Measurements from ENCODE around the gene HSPA14. TPM values are rescaled to one million over a fixed set of nuclear protein-coding genes. Genes with fewer than 3 reads are reported as not detected.

The HSPA14 gene
- polyA plus RNA-seq, 1 donor (not counting 4 experiments of a cell fraction or from before 2014, with no cell fraction given), result 29.5 TPM

DNA sequence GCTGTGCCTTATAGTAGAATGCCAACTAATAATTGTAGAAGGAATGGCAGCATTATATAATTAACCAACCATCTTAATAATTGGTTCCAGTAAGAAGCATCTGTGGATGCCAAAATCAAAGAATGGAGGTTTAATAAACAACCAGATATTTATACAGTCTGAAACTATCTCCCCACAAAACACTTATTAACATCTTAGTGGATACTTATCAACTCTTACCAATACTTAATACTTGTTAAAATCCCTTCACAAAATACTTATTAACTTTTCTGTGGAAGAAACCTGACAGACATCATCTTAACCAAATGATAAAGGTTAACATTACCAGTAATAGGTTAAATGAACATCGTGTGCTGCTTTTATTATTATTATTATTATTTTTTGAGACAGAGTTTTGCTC, 34.3 kb upstream of the HSPA14 start:
- no peaks in the 10 kb centered on the region for H3K79me2 ChIP-seq (ENCODE audit: control insufficient read depth, insufficient read depth, low read length)
- H3K9ac ChIP-seq (ENCODE audit: control insufficient read depth, extremely low read depth, insufficient read depth, low read length), result no peak overlapping the region
- FAIRE-seq (no peak), DNase-seq (ENCODE audit: low read depth, low spot score) (no peak)
- dilution Hi-C loops (cut with MboI; ENCODE audit: extremely low pct_ligation_motif_present, low sequenced_read_pairs), result no loop called here
- H2AFZ ChIP-seq (ENCODE audit: control insufficient read depth, low read length), result no peak overlapping the region
- no peaks in the 10 kb centered on the region for H4K20me1 ChIP-seq (ENCODE audit: control insufficient read depth, extremely low read depth, insufficient read depth, low read length)
- H3K4me1 ChIP-seq (ENCODE audit: control insufficient read depth, extremely low read depth, insufficient read depth, low read length), result peaks cover 3% of the 10 kb centered on the region
- H3K9me3 ChIP-seq (ENCODE audit: control insufficient read depth, low read depth, low read length), result no peaks in the 10 kb centered on the region
- no peak overlapping the region for H3K27ac ChIP-seq (ENCODE audit: control insufficient read depth, insufficient read depth, low read length)
- no peaks in the 10 kb centered on the region for H3K9me1 ChIP-seq (ENCODE audit: control insufficient read depth, extremely low read depth, insufficient read depth, low read length)
- H3K4me3 ChIP-seq (ENCODE audit: control insufficient read depth in 2 of 3, extremely low read depth in 1 of 3, insufficient read depth in 2 of 3, low read depth in 1 of 3, low read length in 3 of 3), result no peak overlapping the region
- H3K4me2 ChIP-seq (ENCODE audit: control insufficient read depth, extremely low read depth, insufficient read depth, low read depth, low read length), result no peak overlapping the region
- no peaks in the 10 kb centered on the region for H3K27me3 ChIP-seq (ENCODE audit: control insufficient read depth, extremely low read depth, insufficient read depth, low read length)
- H3K36me3 ChIP-seq (ENCODE audit: control insufficient read depth in 2 of 2, extremely low read depth in 1 of 2, insufficient read depth in 2 of 2, low read length in 2 of 2), result no peaks in the 10 kb centered on the region
- no peak for TF ChIP-seq EZH2 (IDR thresholded peaks at IDR 0.05; ENCODE audit: low read length)
- TF ChIP-seq, protein P1, sequence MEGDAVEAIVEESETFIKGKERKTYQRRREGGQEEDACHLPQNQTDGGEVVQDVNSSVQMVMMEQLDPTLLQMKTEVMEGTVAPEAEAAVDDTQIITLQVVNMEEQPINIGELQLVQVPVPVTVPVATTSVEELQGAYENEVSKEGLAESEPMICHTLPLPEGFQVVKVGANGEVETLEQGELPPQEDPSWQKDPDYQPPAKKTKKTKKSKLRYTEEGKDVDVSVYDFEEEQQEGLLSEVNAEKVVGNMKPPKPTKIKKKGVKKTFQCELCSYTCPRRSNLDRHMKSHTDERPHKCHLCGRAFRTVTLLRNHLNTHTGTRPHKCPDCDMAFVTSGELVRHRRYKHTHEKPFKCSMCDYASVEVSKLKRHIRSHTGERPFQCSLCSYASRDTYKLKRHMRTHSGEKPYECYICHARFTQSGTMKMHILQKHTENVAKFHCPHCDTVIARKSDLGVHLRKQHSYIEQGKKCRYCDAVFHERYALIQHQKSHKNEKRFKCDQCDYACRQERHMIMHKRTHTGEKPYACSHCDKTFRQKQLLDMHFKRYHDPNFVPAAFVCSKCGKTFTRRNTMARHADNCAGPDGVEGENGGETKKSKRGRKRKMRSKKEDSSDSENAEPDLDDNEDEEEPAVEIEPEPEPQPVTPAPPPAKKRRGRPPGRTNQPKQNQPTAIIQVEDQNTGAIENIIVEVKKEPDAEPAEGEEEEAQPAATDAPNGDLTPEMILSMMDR (optimal IDR thresholded peaks at IDR 0.05 in 1 of 3, IDR thresholded peaks at IDR 0.05 in 1 of 3, conservative IDR thresholded peaks at IDR 0.05 in 1 of 3; ENCODE audit: extremely low read depth in 1 of 3, insufficient read depth in 2 of 3, low read length in 3 of 3), result no peak

DNA sequence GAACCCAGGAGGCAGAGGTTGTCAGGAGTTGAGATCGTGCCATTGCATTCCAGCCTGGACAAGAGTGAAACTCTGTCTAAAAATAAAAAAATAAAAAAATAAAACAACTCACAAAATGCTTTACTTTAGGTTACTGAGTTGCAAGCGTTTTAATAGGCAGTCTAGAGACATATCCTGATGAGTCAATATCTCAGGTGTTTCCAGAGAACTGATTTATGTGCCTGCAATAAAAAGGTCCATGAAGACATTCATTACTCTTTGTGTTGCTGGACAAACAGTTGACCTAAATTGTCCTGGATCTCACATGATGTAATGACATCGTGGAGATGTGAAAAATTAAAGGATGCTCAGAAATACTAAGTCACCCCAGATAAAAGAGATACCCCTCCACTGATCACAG, 31.8 kb upstream of the HSPA14 start:
- DNase-seq (ENCODE audit: low read depth, low spot score) (no peak), FAIRE-seq (peak; percentile 43)
- Histone ChIP-seq H3K9ac (ENCODE audit: control insufficient read depth, extremely low read depth, insufficient read depth, low read length) (no peak overlapping the region), H3K4me1 (ENCODE audit: control insufficient read depth, extremely low read depth, insufficient read depth, low read length) (peaks cover 14% of the 10 kb centered on the region), H4K20me1 (ENCODE audit: control insufficient read depth, extremely low read depth, insufficient read depth, low read length) (no peaks in the 10 kb centered on the region), H3K36me3 (ENCODE audit: control insufficient read depth in 2 of 2, extremely low read depth in 1 of 2, insufficient read depth in 2 of 2, low read length in 2 of 2) (no peaks in the 10 kb centered on the region), H3K27ac (ENCODE audit: control insufficient read depth, insufficient read depth, low read length) (no peak overlapping the region), H3K4me2 (ENCODE audit: control insufficient read depth, extremely low read depth, insufficient read depth, low read depth, low read length) (no peak overlapping the region), H3K9me3 (ENCODE audit: control insufficient read depth, low read depth, low read length) (no peaks in the 10 kb centered on the region), H3K9me1 (ENCODE audit: control insufficient read depth, extremely low read depth, insufficient read depth, low read length) (no peaks in the 10 kb centered on the region), H3K79me2 (ENCODE audit: control insufficient read depth, insufficient read depth, low read length) (no peaks in the 10 kb centered on the region), H3K27me3 (ENCODE audit: control insufficient read depth, extremely low read depth, insufficient read depth, low read length) (no peaks in the 10 kb centered on the region), H2AFZ (ENCODE audit: control insufficient read depth, low read length) (no peak overlapping the region), H3K4me3 (ENCODE audit: control insufficient read depth in 2 of 3, extremely low read depth in 1 of 3, insufficient read depth in 2 of 3, low read depth in 1 of 3, low read length in 3 of 3) (no peak overlapping the region)
- no peak for TF ChIP-seq EZH2 (IDR thresholded peaks at IDR 0.05; ENCODE audit: low read length)
- TF ChIP-seq, protein P1 (optimal IDR thresholded peaks at IDR 0.05 in 1 of 3, IDR thresholded peaks at IDR 0.05 in 1 of 3, conservative IDR thresholded peaks at IDR 0.05 in 1 of 3; ENCODE audit: extremely low read depth in 1 of 3, insufficient read depth in 2 of 3, low read length in 3 of 3), result no peak
- dilution Hi-C loops (cut with MboI; ENCODE audit: extremely low pct_ligation_motif_present, low sequenced_read_pairs), result no loop called here
